Astrocyte of the spinal cord (primary cell): ENCODE results near the gene ADGRB2.
A peak's percentile ranks its signal among the peaks of the same experiment; 100 is the strongest.

Experiments used
- DNase-seq: peaks from one replicate; pipeline ENCODE4 v3.0.0; 2011; ENCODE audit warnings: low read depth, low spot score
- H3K4me3 ChIP-seq: 2 replicates; pipeline ENCODE4 v1.5.1; 2011; ENCODE audit warnings: low read depth, mild to moderate bottlenecking, low read length, moderate library complexity
- CTCF ChIP-seq: IDR thresholded peaks from 2 replicates; pipeline ENCODE4 v1.5.1; 2012; ENCODE audit warnings: low read depth, mild to moderate bottlenecking, low read length, inconsistent platforms
- in situ Hi-C: cut with HindIII; loops from 2 replicates; pipeline ENCODE4 v1.10.0; 2017; ENCODE audit warnings: low sequenced_read_pairs

The ADGRB2 gene

GRCh38 chr1:31693231-31693630 is 70.9 kb downstream of the ADGRB2 start:
- no peak for DNase-seq
- H3K4me3 ChIP-seq, result no peak overlapping the region
- TF ChIP-seq CTCF, result no peak
- in situ Hi-C loops, result no loop called here

GRCh38 chr1:31691951-31692350 is 72.2 kb downstream of the ADGRB2 start:
- no peak for TF ChIP-seq CTCF
- in situ Hi-C loops, result no loop called here
- no peak for DNase-seq
- no peak overlapping the region for H3K4me3 ChIP-seq

GRCh38 chr1:31691446-31691845 is 72.7 kb downstream of the ADGRB2 start:
- DNase-seq, result no peak
- H3K4me3 ChIP-seq, result no peak overlapping the region
- in situ Hi-C loops, result no loop called here
- TF ChIP-seq CTCF, result no peak

- DNase-seq, result no peak
- no peak overlapping the region for H3K4me3 ChIP-seq
- in situ Hi-C loops, result no loop called here
- TF ChIP-seq CTCF, result no peak
Observed at GRCh38 chr1:31690921-31691320, 73.2 kb downstream of the ADGRB2 start.

- TF ChIP-seq CTCF, result no peak
- DNase-seq, result peak; percentile 95
- in situ Hi-C loops, result no loop called here
- no peak overlapping the region for H3K4me3 ChIP-seq
Observed at GRCh38 chr1:31689854-31690253, 74.3 kb downstream of the ADGRB2 start.

GRCh38 chr1:31689379-31689778 is 74.8 kb downstream of the ADGRB2 start:
- no peak for TF ChIP-seq CTCF
- no peak for DNase-seq
- in situ Hi-C loops, result no loop called here
- no peak overlapping the region for H3K4me3 ChIP-seq
